K562 (cell line): ENCODE data around the gene ELFN2. TPM values are rescaled to one million over a fixed set of nuclear protein-coding genes. Genes with fewer than 3 reads are reported as not detected.

Experiments used
- AFF1 ChIP-seq, 2 experiments: fragments of 450-650 bp; IDR thresholded peaks; 2 replicates each; pipeline ENCODE4 v1.6.1; 2018; ENCODE audit warnings: mild to moderate bottlenecking in 2 of 2, low read depth in 1 of 2; ENCODE audit not compliant: partially characterized antibody in 2 of 2
- CCAR2 ChIP-seq: fragments of 200-400 bp; formaldehyde crosslinking; IDR thresholded peaks from 2 replicates; pipeline ENCODE4 v1.6.1; 2017; ENCODE audit warnings: mild to moderate bottlenecking, low read depth, low read length
- GABPB2 ChIP-seq: fragments of 250-450 bp; sonication (Bioruptor Pico); conservative IDR thresholded peaks from 2 replicates; pipeline ENCODE4 v1.5.1; 2021; ENCODE audit warnings: mild to moderate bottlenecking
- MEIS2 ChIP-seq: fragments of 450-650 bp; IDR thresholded peaks from 2 replicates; pipeline ENCODE4 v1.6.1; 2014; ENCODE audit warnings: mild to moderate bottlenecking; ENCODE audit not compliant: partially characterized antibody
- MTA1 ChIP-seq: fragments of 450-650 bp; IDR thresholded peaks from 2 replicates; pipeline ENCODE4 v1.6.1; 2017; ENCODE audit warnings: borderline replicate concordance
- MTA3 ChIP-seq: fragments of 450-650 bp; formaldehyde crosslinking; IDR thresholded peaks from 2 replicates; pipeline ENCODE4 v1.6.1; 2017; ENCODE audit warnings: mild to moderate bottlenecking, borderline replicate concordance
- NUFIP1 ChIP-seq: fragments of 450-650 bp; IDR thresholded peaks from 2 replicates; pipeline ENCODE4 v1.6.1; 2018; ENCODE audit not compliant: partially characterized antibody
- SNRNP70 ChIP-seq: fragments of 200-400 bp; formaldehyde crosslinking; optimal IDR thresholded peaks from 2 replicates; pipeline ENCODE3; 2017; ENCODE audit warnings: low read depth, low read length
- TSC22D4 ChIP-seq: fragments of 450-650 bp; IDR thresholded peaks from 2 replicates; pipeline ENCODE4 v1.6.1; 2016; ENCODE audit warnings: missing genetic modification characterization, missing biosample characterization, control low read depth
- ZBTB5 ChIP-seq: fragments of 450-650 bp; IDR thresholded peaks from 2 replicates; pipeline ENCODE4 v1.6.1; 2017; ENCODE audit warnings: antibody characterized with exemption
- ZNF274 ChIP-seq: IDR thresholded peaks from 2 replicates; pipeline ENCODE4 v1.6.1; 2011; ENCODE audit warnings: low read depth, mild to moderate bottlenecking, low read length, moderate library complexity, borderline replicate concordance
- polyA plus RNA-seq, 8 experiments: library from polyadenylated mRNA; depleted of rRNA in 4 of 8; stranded (reverse) in 5 of 8; unstranded in 3 of 8; fragments of >200 nt; fragmentation: Nextera tagmentation in 2 of 8; fragmentation: Illumina TruSeq in 1 of 8; extraction: Ambion mirVana in 2 of 8; extraction: Trizol in 1 of 8; gene quantifications; 2 replicates each; pipeline versions ENCODE4 v1.2.1 to v1.2.3, GENCODE V29; 2011 to 2014; ENCODE audit warnings: inconsistent platforms in 1 of 8, missing spikeins in 1 of 8
- total RNA-seq, 7 experiments: library from RNA; depleted of rRNA in 6 of 7; stranded (reverse); fragments of >200 nt in 6 of 7; fragmentation: Illumina TruSeq in 2 of 7; extraction: Trizol in 2 of 7; gene quantifications; 2 replicates each; pipeline versions ENCODE4 v1.2.1 to v1.2.3, GENCODE V29; 2011 to 2021; ENCODE audit warnings: low replicate concordance in 1 of 7

ELFN2 gene
- total and polyA plus RNA-seq, 9 of the 15 experiments (the other 6 are each of a cell fraction or from before 2014, with no cell fraction given) = not detected

- TF ChIP-seq AFF1 (IDR thresholded peaks at IDR 0.05; ENCODE audit: low read depth in 1 of 2, partially characterized antibody in 2 of 2) (no peak), MTA1 (no peak), TSC22D4 (no peak), ZNF274 (no peak), MEIS2 (no peak), ZBTB5 (no peak), SNRNP70 (no peak), MTA3 (no peak), NUFIP1 (no peak), GABPB2 (no peak), CCAR2 (no peak)
Measured at GRCh38 chr22:37409031-37409430, 18.2 kb downstream of the ELFN2 start (continued).
